OCI-LY1 (cell line): ENCODE results near the gene NUCB1.

Experiments
- CTCF ChIP-seq: fragments of 200-600 bp; sonication (generic), shearing (Covaris generic); IDR thresholded peaks from 2 replicates; pipeline ENCODE4 v1.5.1; 2017; ENCODE audit warnings: mild to moderate bottlenecking, antibody characterized with exemption, low read length, moderate library complexity, mixed read lengths
- EZH2 ChIP-seq: fragments of 200-600 bp; sonication (generic), shearing (Covaris generic); IDR thresholded peaks from 2 replicates; pipeline ENCODE4 v1.8.0; 2017; ENCODE audit warnings: borderline replicate concordance, mixed run types, mild to moderate bottlenecking, antibody characterized with exemption, low read length, moderate library complexity, mixed read lengths

DNA sequence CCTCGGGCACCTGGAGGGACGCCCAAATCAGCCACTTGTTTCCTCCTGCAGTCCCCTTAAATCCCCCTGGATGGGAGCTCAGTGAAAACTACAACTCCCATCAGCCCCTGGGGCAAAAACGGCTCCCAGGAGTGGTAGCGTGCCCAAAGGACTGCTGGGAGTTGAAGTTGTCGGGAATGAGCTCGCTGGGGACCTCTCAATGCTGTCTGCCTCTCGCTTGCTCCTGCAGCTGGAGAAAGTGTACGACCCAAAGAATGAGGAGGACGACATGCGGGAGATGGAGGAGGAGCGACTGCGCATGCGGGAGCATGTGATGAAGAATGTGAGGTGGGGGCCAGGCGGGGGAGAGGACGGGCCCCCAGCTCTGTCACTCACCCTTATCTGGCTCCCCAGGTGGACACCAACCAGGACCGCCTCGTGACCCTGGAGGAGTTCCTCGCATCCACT lies 18.7 kb downstream of the NUCB1 start:
- TF ChIP-seq CTCF (no peak), EZH2 (no peak)
